Prostate gland (tissue), 2 donors: ENCODE data around the gene LGI1. TPM values are rescaled to one million over a fixed set of nuclear protein-coding genes. Genes with fewer than 3 reads are reported as not detected.

Experiments used
- DNase-seq: peaks from one replicate; pipeline ENCODE4 v3.0.0-alpha.2; 2019; ENCODE audit warnings: low spot score
- H3K27ac ChIP-seq, 2 donors: fragments of 200-600 bp; sonication (generic); 2 replicates each; pipeline ENCODE4 v1.5.1; 2017 to 2019
- H3K27me3 ChIP-seq: fragments of 200-600 bp; sonication (generic); replicated peaks from 2 replicates; pipeline ENCODE4 v1.5.1; 2019; ENCODE audit not compliant: insufficient read depth
- H3K36me3 ChIP-seq, 2 donors: fragments of 200-600 bp; sonication (generic); 1 replicate in 1 of 2; 2 replicates in 1 of 2; pipeline versions ENCODE4 v1.5.1 to v1.8.1; 2017 to 2019
- H3K4me1 ChIP-seq: fragments of 200-600 bp; sonication (generic); replicated peaks from 2 replicates; pipeline ENCODE4 v1.5.1; 2019
- H3K4me3 ChIP-seq, 2 donors: fragments of 200-600 bp; sonication (generic); 2 replicates each; pipeline ENCODE4 v1.5.1; 2017 to 2019
- H3K9me3 ChIP-seq: fragments of 200-600 bp; sonication (generic); 2 replicates; pipeline ENCODE4 v1.5.1; 2017
- CTCF ChIP-seq, 4 experiments: fragments of 200-600 bp in 2 of 4; fragments of 450-650 bp in 2 of 4; sonication (generic) in 2 of 4; IDR thresholded peaks; 1 replicate in 3 of 4; 2 replicates in 1 of 4; pipeline ENCODE4 v1.5.1; 2016 to 2019; ENCODE audit warnings: antibody characterized with exemption in 4 of 4, mild to moderate bottlenecking in 2 of 4, moderate library complexity in 2 of 4
- POLR2A ChIP-seq: fragments of 450-650 bp; IDR thresholded peaks from one replicate; pipeline ENCODE4 v1.6.1; 2016; ENCODE audit warnings: antibody characterized with exemption, mild to moderate bottlenecking
- POLR2AphosphoS5 ChIP-seq: sonication (generic); formaldehyde crosslinking; IDR thresholded peaks from one replicate; pipeline ENCODE4 v1.6.1; 2017; ENCODE audit warnings: antibody characterized with exemption
- WGBS: methylation state at CpG from one replicate; pipeline ENCODE4 v1.1.5; 2018; 5-methylcytosine and 5-hydroxymethylcytosine counted together
- intact Hi-C: fragments of 100-400 bp; cut with DNase I; formaldehyde crosslinking; loops from one replicate; pipeline ENCODE4 v1.14.2; 2022
- total RNA-seq, 2 donors: library from RNA; depleted of rRNA; stranded (reverse); fragments of >200 nt; gene quantifications; one replicate each; pipeline ENCODE4 v1.1.0, GENCODE V29; 2016

LGI1 gene
- total RNA-seq, 2 donors from 2014 or later, result 0.23 to 0.91 TPM

- TF ChIP-seq CTCF (IDR thresholded peaks at IDR 0.05) (no peak), POLR2AphosphoS5 (no peak), POLR2A (no peak)
- Histone ChIP-seq H3K4me1 (no peaks in the 10 kb centered on the region), H3K27ac (no peak overlapping the region), H3K4me3 (no peak overlapping the region), H3K27me3 (no peaks in the 10 kb centered on the region), H3K36me3 (no peaks in the 10 kb centered on the region), H3K9me3 (no peaks in the 10 kb centered on the region)
- intact Hi-C loops, result no loop called here
- WGBS, result 38% methylated on average over 1 of the region's 1 CpG
- no peak for DNase-seq
Observed at GRCh38 chr10:93716766-93717165, 41.0 kb upstream of the LGI1 start.

GRCh38 chr10:93718937-93719725 is 38.6 kb upstream of the LGI1 start:
- Histone ChIP-seq H3K27ac (no peak overlapping the region), H3K4me3 (no peak overlapping the region), H3K9me3 (no peaks in the 10 kb centered on the region), H3K36me3 (no peaks in the 10 kb centered on the region), H3K4me1 (no peaks in the 10 kb centered on the region), H3K27me3 (no peaks in the 10 kb centered on the region)
- DNase-seq, result no peak
- 61% methylated on average over 8 of the region's 8 CpGs for WGBS
- TF ChIP-seq POLR2A, result no peak
- TF ChIP-seq CTCF (IDR thresholded peaks at IDR 0.05), result no peak
- TF ChIP-seq POLR2AphosphoS5, result no peak
- intact Hi-C loops, result no loop called here

- intact Hi-C loops, result no loop called here
- H3K27me3 ChIP-seq, result no peaks in the 10 kb centered on the region
- 71% methylated on average over 3 of the region's 3 CpGs for WGBS
- TF ChIP-seq POLR2A (no peak), CTCF (IDR thresholded peaks at IDR 0.05) (no peak)
- H3K36me3 ChIP-seq, result no peaks in the 10 kb centered on the region
- no peaks in the 10 kb centered on the region for H3K4me1 ChIP-seq
- no peak for DNase-seq
- no peak overlapping the region for H3K4me3 ChIP-seq
- no peaks in the 10 kb centered on the region for H3K9me3 ChIP-seq
- H3K27ac ChIP-seq, result no peak overlapping the region
Observed at GRCh38 chr10:93719901-93720300, 37.8 kb upstream of the LGI1 start.

- Histone ChIP-seq H3K4me3 (no peak overlapping the region), H3K9me3 (no peaks in the 10 kb centered on the region), H3K36me3 (no peaks in the 10 kb centered on the region), H3K27ac (no peak overlapping the region), H3K4me1 (no peaks in the 10 kb centered on the region), H3K27me3 (no peaks in the 10 kb centered on the region)
- DNase-seq, result no peak
- intact Hi-C loops, result no loop called here
- TF ChIP-seq POLR2AphosphoS5, result no peak
- TF ChIP-seq POLR2A, result no peak
- TF ChIP-seq CTCF (IDR thresholded peaks at IDR 0.05), result no peak
Observed at GRCh38 chr10:93722550-93722949, 35.2 kb upstream of the LGI1 start.

- Histone ChIP-seq H3K9me3 (no peaks in the 10 kb centered on the region), H3K36me3 (no peaks in the 10 kb centered on the region), H3K4me1 (no peaks in the 10 kb centered on the region), H3K4me3 (no peak overlapping the region), H3K27ac (no peak overlapping the region), H3K27me3 (no peaks in the 10 kb centered on the region)
- intact Hi-C loops, result no loop called here
- no peak for DNase-seq
- TF ChIP-seq POLR2A (no peak), CTCF (IDR thresholded peaks at IDR 0.05) (no peak), POLR2AphosphoS5 (no peak)
- 77% methylated on average over 2 of the region's 2 CpGs for WGBS
Observed at GRCh38 chr10:93723153-93723552, 34.6 kb upstream of the LGI1 start.
